ENCODE measurements around the gene KLHDC8A.
A peak's percentile ranks its signal among the peaks of the same experiment; 100 is the strongest.

The KLHDC8A gene

GRCh38 chr1:205326812-205327466, 29.8 kb downstream of the KLHDC8A start:
- intact Hi-C loops (cut with DNase I): no loop called here
- no peak for DNase-seq

- DNase-seq: peak in 41 of 42 donors; percentile 23 to 93 (median 78)
Observed at GRCh38 chr1:205325334-205325884, 31.3 kb downstream of the KLHDC8A start.

GRCh38 chr1:205324781-205325180, 31.9 kb downstream of the KLHDC8A start:
- no peak for DNase-seq
- intact Hi-C loops (cut with DNase I): loop anchor here (2.0 kb wide), 1 partner anchor 52 kb away; no protein-coding TSS in a partner anchor

More at GRCh38 chr1:205325334-205325884, 31.3 kb downstream of the KLHDC8A start:
- intact Hi-C loops (cut with DNase I): loop anchor here (2.0 kb wide), 1 partner anchor 53 kb away; no protein-coding TSS in a partner anchor

- DNase-seq: no peak
- intact Hi-C loops (cut with DNase I): loop anchor here (2.0 kb wide), 1 partner anchor 51 kb away; no protein-coding TSS in a partner anchor
Observed at GRCh38 chr1:205323794-205324193, 32.9 kb downstream of the KLHDC8A start.

- DNase-seq: no peak
- intact Hi-C loops (cut with DNase I): no loop called here
Observed at GRCh38 chr1:205321959-205322283, 34.8 kb downstream of the KLHDC8A start.

GRCh38 chr1:205321162-205321958, 35.4 kb downstream of the KLHDC8A start, which contains the start of gene NUAK2:
Gene NUAK2 (minus strand): TSS chr1:205321745. CDS start chr1:205321628, 117 bp downstream.
- DNase-seq: peak; percentile 88 to 97 (median 93)
- intact Hi-C loops (cut with DNase I): no loop called here

- peak in 9 of 42 donors; percentile 16 to 57 (median 39) for DNase-seq
- intact Hi-C loops (cut with DNase I): no loop called here
Observed at GRCh38 chr1:205319081-205320018, 37.4 kb downstream of the KLHDC8A start.

GRCh38 chr1:205318231-205318991, 38.3 kb downstream of the KLHDC8A start:
- peak in 1 of 42 donors; percentile 32 for DNase-seq
- intact Hi-C loops (cut with DNase I): no loop called here

- DNase-seq: peak in 39 of 42 donors; percentile 25 to 77 (median 56)
- intact Hi-C loops (cut with DNase I): no loop called here
Observed at GRCh38 chr1:205317311-205317917, 39.3 kb downstream of the KLHDC8A start.

- DNase-seq: no peak
- intact Hi-C loops (cut with DNase I): no loop called here
Observed at GRCh38 chr1:205316161-205316566, 40.6 kb downstream of the KLHDC8A start.

- no peak for DNase-seq
- intact Hi-C loops (cut with DNase I): no loop called here
Observed at GRCh38 chr1:205315008-205315618, 41.6 kb downstream of the KLHDC8A start.

- intact Hi-C loops (cut with DNase I): no loop called here
- peak in 40 of 42 donors; percentile 12 to 78 (median 54) for DNase-seq
Observed at GRCh38 chr1:205313563-205314308, 43.0 kb downstream of the KLHDC8A start.

GRCh38 chr1:205312866-205313562, 43.7 kb downstream of the KLHDC8A start:
- intact Hi-C loops (cut with DNase I): no loop called here
- DNase-seq: no peak

- intact Hi-C loops (cut with DNase I): no loop called here
Observed at GRCh38 chr1:205310976-205311704, 45.6 kb downstream of the KLHDC8A start.

GRCh38 chr1:205309741-205310140, 47.0 kb downstream of the KLHDC8A start:
- intact Hi-C loops (cut with DNase I): no loop called here
- DNase-seq: no peak

More at GRCh38 chr1:205310976-205311704, 45.6 kb downstream of the KLHDC8A start:
- DNase-seq: no peak

Measured in head of caudate nucleus (tissue), 42 donors.